GM12891 (cell line): ENCODE results near the gene TSSK3.

Experiments
- POLR2A ChIP-seq: IDR thresholded peaks from 2 replicates; pipeline ENCODE4 v1.6.1; 2011; ENCODE audit warnings: low read depth, low read length, control low read depth
- POLR2AphosphoS5 ChIP-seq: IDR thresholded peaks from 2 replicates; pipeline ENCODE4 v1.6.1; 2011; ENCODE audit warnings: low read depth, low read length, control low read depth

DNA sequence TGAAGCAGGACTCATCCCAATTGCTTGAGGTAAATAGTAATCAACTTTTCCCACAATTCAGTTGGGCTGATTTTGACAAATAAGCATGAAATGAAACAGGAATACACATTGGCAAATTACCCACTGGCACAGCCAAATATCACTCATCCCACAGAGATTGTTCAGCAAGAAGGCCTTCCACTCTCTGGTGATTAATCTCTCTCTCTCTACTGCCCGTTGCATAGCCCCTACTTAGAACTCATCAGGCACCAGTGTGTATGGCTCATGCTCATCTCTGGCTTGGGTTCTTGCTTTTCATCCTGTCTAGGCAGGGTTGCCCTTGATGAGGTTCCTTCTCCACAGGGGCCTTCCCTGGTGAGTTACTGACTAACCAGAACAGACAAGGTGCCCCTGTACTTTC lies 30.8 kb downstream of the TSSK3 start:
- TF ChIP-seq POLR2A = no peak
- TF ChIP-seq POLR2AphosphoS5 = no peak
